Sigmoid colon (tissue), 3 donors: ENCODE data around the gene SOX13.

Experiments
- CTCF ChIP-seq, 4 experiments: fragments of 450-650 bp in 3 of 4; fragments of 200-600 bp in 1 of 4; IDR thresholded peaks; one replicate each; pipeline ENCODE4 v1.5.1; 2016 to 2019; ENCODE audit warnings: antibody characterized with exemption in 4 of 4, mild to moderate bottlenecking in 3 of 4, moderate library complexity in 2 of 4
- POLR2A ChIP-seq, 2 donors: fragments of 450-650 bp; IDR thresholded peaks; one replicate each; pipeline ENCODE4 v1.6.1; 2016; ENCODE audit warnings: antibody characterized with exemption in 2 of 2, mild to moderate bottlenecking in 2 of 2, moderate library complexity in 2 of 2

- no peak for TF ChIP-seq CTCF (IDR thresholded peaks at IDR 0.05)
- no peak for TF ChIP-seq POLR2A (IDR thresholded peaks at IDR 0.05)
These were observed 19.9 kb downstream of the SOX13 start for GRCh38 chr1:204092632-204093420.
